ENCODE data around the gene IGF2. TPM values are rescaled to one million over a fixed set of nuclear protein-coding genes. Genes with fewer than 3 reads are reported as not detected.

IGF2 gene
- total RNA-seq, 2 experiments from 2014 or later: not detected

GRCh38 chr11:2088284-2088683, 50.9 kb downstream of the IGF2 start:
- CTCF ChIA-PET: interaction anchor here (0.8 kb wide), 1 partner anchor 63 kb away, joined by 3 read pairs; no protein-coding TSS in a partner anchor
- Histone ChIP-seq H3K27me3 (ENCODE audit: control insufficient read depth in 1 of 2, insufficient read depth in 2 of 2, low read length in 2 of 2) (no peaks in the 10 kb centered on the region), H3K4me1 (ENCODE audit: insufficient read depth, low read length) (peaks cover 13% of the 10 kb centered on the region), H3K27ac (ENCODE audit: low read depth in 1 of 2, low read length in 2 of 2) (no peak overlapping the region), H3K4me3 (ENCODE audit: low read length) (no peak overlapping the region), H3K9me3 (ENCODE audit: control insufficient read depth in 1 of 2, insufficient read depth in 1 of 2, low read length in 2 of 2) (peaks cover 0 to 25% of the 10 kb centered on the region in 2 experiments), H3K36me3 (ENCODE audit: insufficient read depth, low read length) (no peaks in the 10 kb centered on the region)
- peaks cover 16% of the 10 kb centered on the region for H3K4me1 Mint-ChIP-seq (ENCODE audit: low read depth)
- peaks cover 8% of the 10 kb centered on the region for H3K9me3 Mint-ChIP-seq
- H3K27ac Mint-ChIP-seq: no peak overlapping the region
- no peak overlapping the region for H3K4me3 Mint-ChIP-seq
- no peak for TF ChIP-seq CTCF (IDR thresholded peaks at IDR 0.05)
- intact Hi-C loops (cut with DNase I, micrococcal nuclease): no loop called here
- POLR2A ChIA-PET: no interaction called here
- DNase-seq: no peak
- ATAC-seq (ENCODE audit: poor library complexity): no peak
- peaks cover 8% of the 10 kb centered on the region for H3K27me3 Mint-ChIP-seq
- H3K36me3 Mint-ChIP-seq (ENCODE audit: low read depth): no peaks in the 10 kb centered on the region

- H3K27ac Mint-ChIP-seq: no peak overlapping the region
- Histone ChIP-seq H3K4me1 (ENCODE audit: insufficient read depth, low read length) (no peaks in the 10 kb centered on the region), H3K36me3 (ENCODE audit: insufficient read depth, low read length) (no peaks in the 10 kb centered on the region), H3K27ac (ENCODE audit: low read depth in 1 of 2, low read length in 2 of 2) (no peak overlapping the region), H3K4me3 (ENCODE audit: low read length) (no peak overlapping the region), H3K27me3 (ENCODE audit: control insufficient read depth in 1 of 2, insufficient read depth in 2 of 2, low read length in 2 of 2) (no peaks in the 10 kb centered on the region), H3K9me3 (ENCODE audit: control insufficient read depth in 1 of 2, insufficient read depth in 1 of 2, low read length in 2 of 2) (peaks cover 0 to 20% of the 10 kb centered on the region in 2 experiments)
- ChIA-PET POLR2A (no interaction called here), CTCF (no interaction called here)
- peaks cover 9% of the 10 kb centered on the region for H3K4me1 Mint-ChIP-seq (ENCODE audit: low read depth)
- no peak for TF ChIP-seq CTCF (IDR thresholded peaks at IDR 0.05)
- H3K4me3 Mint-ChIP-seq: no peak overlapping the region
- intact Hi-C loops (cut with DNase I, micrococcal nuclease): no loop called here
- peaks cover 8% of the 10 kb centered on the region for H3K9me3 Mint-ChIP-seq
- H3K27me3 Mint-ChIP-seq: peaks cover 8% of the 10 kb centered on the region
- no peaks in the 10 kb centered on the region for H3K36me3 Mint-ChIP-seq (ENCODE audit: low read depth)
- ATAC-seq (ENCODE audit: poor library complexity) (no peak), DNase-seq (no peak)
Measured at GRCh38 chr11:2086239-2087040, 52.7 kb downstream of the IGF2 start.

GRCh38 chr11:2085251-2086066, 53.7 kb downstream of the IGF2 start:
- H3K27ac ChIP-seq (ENCODE audit: low read depth in 1 of 2, low read length in 2 of 2): no peak overlapping the region
- Mint-ChIP-seq H3K9me3 (peaks cover 8% of the 10 kb centered on the region), H3K36me3 (ENCODE audit: low read depth) (no peaks in the 10 kb centered on the region), H3K4me3 (no peak overlapping the region), H3K4me1 (ENCODE audit: low read depth) (peaks cover 9% of the 10 kb centered on the region), H3K27me3 (peaks cover 8% of the 10 kb centered on the region), H3K27ac (no peak overlapping the region)
- DNase-seq (no peak), ATAC-seq (ENCODE audit: poor library complexity) (no peak)
- no peak for TF ChIP-seq CTCF (IDR thresholded peaks at IDR 0.05)
- no peaks in the 10 kb centered on the region for H3K36me3 ChIP-seq (ENCODE audit: insufficient read depth, low read length)
- ChIA-PET CTCF (no interaction called here), POLR2A (no interaction called here)
- no peak overlapping the region for H3K4me3 ChIP-seq (ENCODE audit: low read length)
- intact Hi-C loops (cut with DNase I, micrococcal nuclease): no loop called here
- no peaks in the 10 kb centered on the region for H3K27me3 ChIP-seq (ENCODE audit: control insufficient read depth in 1 of 2, insufficient read depth in 2 of 2, low read length in 2 of 2)
- peaks cover 0 to 20% of the 10 kb centered on the region in 2 experiments for H3K9me3 ChIP-seq (ENCODE audit: control insufficient read depth in 1 of 2, insufficient read depth in 1 of 2, low read length in 2 of 2)
- no peaks in the 10 kb centered on the region for H3K4me1 ChIP-seq (ENCODE audit: insufficient read depth, low read length)
